SH-SY5Y (cell line): ENCODE results near the gene DPP4.

Source experiments
- GATA2 ChIP-seq: IDR thresholded peaks from 2 replicates; pipeline ENCODE4 v1.6.1; 2011; ENCODE audit warnings: mild to moderate bottlenecking, low read depth, low read length
- GATA3 ChIP-seq: IDR thresholded peaks from 2 replicates; pipeline ENCODE4 v1.6.1; 2011; ENCODE audit warnings: low read depth, mild to moderate bottlenecking, low read length, moderate library complexity

DNA sequence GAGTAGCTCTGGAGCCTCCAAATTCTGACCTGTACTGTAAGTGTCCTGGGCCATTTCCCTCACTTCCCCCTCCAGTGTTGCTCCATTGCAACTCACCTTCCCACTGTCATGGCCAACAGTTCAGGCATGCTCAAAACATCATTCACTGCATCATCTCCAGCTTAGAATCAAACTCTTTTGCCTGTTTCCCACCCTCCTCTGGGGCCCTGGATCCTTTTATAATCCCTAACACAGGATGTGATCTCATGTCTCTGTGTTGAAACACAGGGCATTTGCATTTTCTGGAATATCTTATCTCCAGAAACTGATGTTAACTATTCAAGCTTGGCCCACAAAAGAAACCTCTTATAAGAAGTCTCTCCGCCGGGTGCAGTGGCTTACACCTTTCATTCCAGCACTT is 3.0 kb downstream of the DPP4 start:
- TF ChIP-seq GATA3 (no peak), GATA2 (no peak)
